Lower leg skin (tissue), 3 donors: ENCODE measurements around the gene CDH15.

Experiments used
- POLR2A ChIP-seq, 2 donors: fragments of 450-650 bp; IDR thresholded peaks; one replicate each; pipeline ENCODE4 v1.6.1; 2016 to 2017; ENCODE audit warnings: antibody characterized with exemption in 2 of 2, mild to moderate bottlenecking in 1 of 2, moderate library complexity in 1 of 2
- TF ChIP-seq, protein P1 (sequence below), 3 donors: fragments of 450-650 bp; IDR thresholded peaks; one replicate each; pipeline ENCODE4 v1.5.1; 2016; ENCODE audit warnings: antibody characterized with exemption in 3 of 3, mild to moderate bottlenecking in 3 of 3, moderate library complexity in 2 of 3

GRCh38 chr16:89155184-89155679 is 16.3 kb upstream of the CDH15 start:
- TF ChIP-seq, protein P1, sequence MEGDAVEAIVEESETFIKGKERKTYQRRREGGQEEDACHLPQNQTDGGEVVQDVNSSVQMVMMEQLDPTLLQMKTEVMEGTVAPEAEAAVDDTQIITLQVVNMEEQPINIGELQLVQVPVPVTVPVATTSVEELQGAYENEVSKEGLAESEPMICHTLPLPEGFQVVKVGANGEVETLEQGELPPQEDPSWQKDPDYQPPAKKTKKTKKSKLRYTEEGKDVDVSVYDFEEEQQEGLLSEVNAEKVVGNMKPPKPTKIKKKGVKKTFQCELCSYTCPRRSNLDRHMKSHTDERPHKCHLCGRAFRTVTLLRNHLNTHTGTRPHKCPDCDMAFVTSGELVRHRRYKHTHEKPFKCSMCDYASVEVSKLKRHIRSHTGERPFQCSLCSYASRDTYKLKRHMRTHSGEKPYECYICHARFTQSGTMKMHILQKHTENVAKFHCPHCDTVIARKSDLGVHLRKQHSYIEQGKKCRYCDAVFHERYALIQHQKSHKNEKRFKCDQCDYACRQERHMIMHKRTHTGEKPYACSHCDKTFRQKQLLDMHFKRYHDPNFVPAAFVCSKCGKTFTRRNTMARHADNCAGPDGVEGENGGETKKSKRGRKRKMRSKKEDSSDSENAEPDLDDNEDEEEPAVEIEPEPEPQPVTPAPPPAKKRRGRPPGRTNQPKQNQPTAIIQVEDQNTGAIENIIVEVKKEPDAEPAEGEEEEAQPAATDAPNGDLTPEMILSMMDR (IDR thresholded peaks at IDR 0.05) = no peak
- TF ChIP-seq POLR2A (IDR thresholded peaks at IDR 0.05) = no peak
